Heart right ventricle (tissue), 16 donors: ENCODE measurements around the gene SPSB1. TPM values are rescaled to one million over a fixed set of nuclear protein-coding genes. Genes with fewer than 3 reads are reported as not detected.

ENCODE experiments used
- ATAC-seq, 8 donors: fragments of 200-7000 bp; cut with Tn5 transposase; one replicate each; pipeline ENCODE4 v1.9.1; 2020; ENCODE audit warnings: mild to moderate bottlenecking in 8 of 8, moderate library complexity in 8 of 8, moderate number of reproducible peaks in 1 of 8
- DNase-seq, 2 donors: peaks; one replicate each; pipeline ENCODE4 v3.0.0-alpha.2; 2020
- H3K27ac ChIP-seq, 10 donors: fragments of 200-600 bp; sonication (generic) in 2 of 10; one replicate each; pipeline versions ENCODE4 v1.5.0 to v1.8.0; 2020 to 2022; ENCODE audit warnings: mild to moderate bottlenecking in 3 of 10
- H3K27me3 ChIP-seq, 7 donors: fragments of 200-600 bp; one replicate each; pipeline ENCODE4 v1.8.0; 2021 to 2022; ENCODE audit warnings: mild to moderate bottlenecking in 2 of 7
- H3K36me3 ChIP-seq, 9 donors: fragments of 200-600 bp; sonication (generic) in 1 of 9; one replicate each; pipeline versions ENCODE4 v1.5.0 to v1.8.0; 2020 to 2022; ENCODE audit warnings: mild to moderate bottlenecking in 2 of 9
- H3K4me1 ChIP-seq, 9 donors: fragments of 200-600 bp; sonication (generic) in 1 of 9; one replicate each; pipeline versions ENCODE4 v1.5.0 to v1.8.0; 2020 to 2022; ENCODE audit warnings: mild to moderate bottlenecking in 4 of 9
- H3K4me3 ChIP-seq, 10 donors: fragments of 200-600 bp; sonication (generic) in 2 of 10; one replicate each; pipeline versions ENCODE4 v1.5.0 to v1.8.0; 2020 to 2022; ENCODE audit warnings: mild to moderate bottlenecking in 7 of 10, moderate library complexity in 2 of 10
- H3K9me3 ChIP-seq, 11 donors: fragments of 200-600 bp in 10 of 11; sonication (generic) in 2 of 11; one replicate each; pipeline versions ENCODE4 v1.5.0 to v1.8.0; 2013 to 2022; ENCODE audit warnings: mild to moderate bottlenecking in 2 of 11, control low read depth in 1 of 11, moderate library complexity in 1 of 11
- CTCF ChIP-seq, 9 donors: fragments of 200-600 bp; sonication (generic) in 2 of 9; IDR thresholded peaks; one replicate each; pipeline versions ENCODE4 v1.5.0 to v1.8.0; 2021 to 2022; ENCODE audit warnings: antibody characterized with exemption in 9 of 9, mild to moderate bottlenecking in 5 of 9, moderate library complexity in 1 of 9
- WGBS, 2 donors: extraction: QIAGEN DNeasy Blood & Tissue Kit; methylation state at CpG; one replicate each; pipeline ENCODE4 v1.1.7; 2013; ENCODE audit warnings: inconsistent platforms in 1 of 2; 5-methylcytosine and 5-hydroxymethylcytosine counted together
- intact Hi-C, 10 donors: fragments of 100-400 bp; cut with DNase I; formaldehyde crosslinking; loops; one replicate each; pipeline versions ENCODE4 v1.11.1 to v1.14.2; 2022
- polyA plus RNA-seq, 2 donors: library from polyadenylated mRNA; stranded (reverse); fragments of 200-250 nt; gene quantifications; one replicate each; pipeline ENCODE4 v1.2.3, GENCODE V29; 2013
- total RNA-seq, 10 donors: library from RNA; stranded (reverse); fragmentation: NEBNext Ultra II Directional in 3 of 10; extraction: Animal tissue kit (Norgen Biotek cat#: 25700) in 3 of 10; gene quantifications; one replicate each; pipeline versions ENCODE4 v1.2.1 to v1.2.4, GENCODE V29; 2021 to 2023
- donor health status: Arrhythmogenic right ventricular cardiomyopathy.
- donor health status: ischemic (EF 13 %, LVEDD 7.1; RV severe dilation, severe dysfunction).
- donor health status: healthy with polysubstance abuse.
- donor health status: DM: no; HTN: yes; CAD: no.
- donor health status: DM: no; HTN: no; CAD: no.
- donor health status: ischemic (EF 25% LVEDD 6.9; RV normal size, moderate dysfunction).
- donor health status: ischemic (EF 25% LVEDD 5.7; RV mildly dilated, moderate dysfunction).
- donor health status: healthy.
- donor health status: DM: yes; HTN: yes; CAD: no.
- donor health status: Ischemic cardiomyopathy.
- donor health status: ischemic (EF 35%, LVEDD 5.7; RV mildly dilated, moderate dysfunction).
- donor health status: nonischemic (EF 11% LVEDD 7.7; RV severe dilation, severe dysfunction).
- donor health status: DM: yes; HTN: yes; CAD: no.
- donor health status: PGD.
- donor health status: ischemic (EF 29% LVEDD 5.4; RV normal size, mild dysfunction).
- donor health status: nonischemic (EF 23%, LVEDD 6.1; RV moderate dilation, normal function).

The SPSB1 gene
- total and polyA plus RNA-seq, 12 donors, result 5.5 to 16.5 (median 8.8) TPM

GRCh38 chr1:9341301-9341845 is 48.7 kb downstream of the SPSB1 start:
- intact Hi-C loops, result no loop called here
- peaks cover 0 to 5% (median 0%) of the 10 kb centered on the region in 9 donors for H3K36me3 ChIP-seq
- DNase-seq (no peak), ATAC-seq (peak in 1 of 8 donors; percentile 28)
- H3K4me3 ChIP-seq, result no peak overlapping the region
- peaks cover 12 to 63% (median 46%) of the 10 kb centered on the region in 9 donors for H3K4me1 ChIP-seq
- H3K9me3 ChIP-seq, result peaks cover 0 to 6% (median 0%) of the 10 kb centered on the region in 11 donors
- 66 to 73% methylated on average over 13 of the region's 13 CpGs for WGBS, 2 donors
- peaks cover 0 to 2% (median 0%) of the 10 kb centered on the region in 7 donors for H3K27me3 ChIP-seq
- TF ChIP-seq CTCF (IDR thresholded peaks at IDR 0.05), result no peak
- H3K27ac ChIP-seq, result peak overlapping the region in 2 of 10 donors; percentile 19 to 33

GRCh38 chr1:9343269-9343668 is 50.6 kb downstream of the SPSB1 start:
- Histone ChIP-seq H3K9me3 (peaks cover 0 to 6% (median 0%) of the 10 kb centered on the region in 11 donors), H3K4me1 (peaks cover 8 to 48% (median 38%) of the 10 kb centered on the region in 9 donors), H3K4me3 (no peak overlapping the region), H3K36me3 (peaks cover 0 to 5% (median 0%) of the 10 kb centered on the region in 9 donors), H3K27me3 (peaks cover 0 to 6% (median 0%) of the 10 kb centered on the region in 7 donors), H3K27ac (no peak overlapping the region)
- DNase-seq (no peak), ATAC-seq (no peak)
- no peak for TF ChIP-seq CTCF (IDR thresholded peaks at IDR 0.05)
- WGBS, 2 donors, result 99% methylated on average over 6 of the region's 6 CpGs
- intact Hi-C loops, result no loop called here

GRCh38 chr1:9344426-9345200 is 51.9 kb downstream of the SPSB1 start:
- intact Hi-C loops, result loop anchor here in 1 of 10 donors (1.0 kb wide), 1 partner anchor 32 kb away; no protein-coding TSS in a partner anchor
- H3K4me1 ChIP-seq, result peaks cover 4 to 39% (median 31%) of the 10 kb centered on the region in 9 donors
- TF ChIP-seq CTCF (IDR thresholded peaks at IDR 0.05), result no peak
- WGBS, 2 donors, result 69 to 82% methylated on average over 13 of the region's 13 CpGs
- ATAC-seq (peak in 1 of 8 donors; percentile 3), DNase-seq (no peak)
- peaks cover 0 to 6% (median 0%) of the 10 kb centered on the region in 7 donors for H3K27me3 ChIP-seq
- H3K27ac ChIP-seq, result no peak overlapping the region
- no peak overlapping the region for H3K4me3 ChIP-seq
- peaks cover 0 to 5% (median 0%) of the 10 kb centered on the region in 9 donors for H3K36me3 ChIP-seq
- H3K9me3 ChIP-seq, result peaks cover 0 to 6% (median 0%) of the 10 kb centered on the region in 11 donors

GRCh38 chr1:9345471-9345870 is 52.8 kb downstream of the SPSB1 start:
- Histone ChIP-seq H3K27me3 (peaks cover 0 to 6% (median 0%) of the 10 kb centered on the region in 7 donors), H3K36me3 (peaks cover 0 to 5% (median 0%) of the 10 kb centered on the region in 9 donors), H3K27ac (no peak overlapping the region), H3K4me1 (peaks cover 4 to 34% (median 24%) of the 10 kb centered on the region in 9 donors), H3K9me3 (peaks cover 0 to 6% (median 0%) of the 10 kb centered on the region in 11 donors), H3K4me3 (no peak overlapping the region)
- no peak for DNase-seq
- intact Hi-C loops, result no loop called here
- TF ChIP-seq CTCF (IDR thresholded peaks at IDR 0.05), result no peak
- no peak for ATAC-seq
- WGBS, 2 donors, result 93 to 94% methylated on average over 6 of the region's 6 CpGs
